ENCODE results near the gene PRRX2. TPM values are rescaled to one million over a fixed set of nuclear protein-coding genes. Genes with fewer than 3 reads are reported as not detected.

PRRX2 gene
- total and polyA plus RNA-seq, 9 of the 15 experiments (the other 6 are each of a cell fraction or from before 2014, with no cell fraction given) = 0.21 TPM; not detected in 8

GRCh38 chr9:129720181-129720864 lies 54.9 kb downstream of the PRRX2 start (continued):
- TF ChIP-seq KDM4B (IDR thresholded peaks at IDR 0.05; ENCODE audit: borderline replicate concordance in 2 of 2, low read depth in 1 of 2) (no peak), ARID2 (IDR thresholded peaks at IDR 0.05) (no peak), ATF3 (IDR thresholded peaks at IDR 0.05) (no peak), ATF3 (CRISPR knock-in tag; conservative IDR thresholded peaks at IDR 0.05) (no peak), ZNF766 (CRISPR knock-in tag; conservative IDR thresholded peaks at IDR 0.05) (no peak), POLR2A (conservative IDR thresholded peaks at IDR 0.05) (no peak), E2F3 (CRISPR knock-in tag; IDR thresholded peaks at IDR 0.05) (no peak), ZNF23 (CRISPR knock-in tag; IDR thresholded peaks at IDR 0.05) (no peak), DACH1 (IDR thresholded peaks at IDR 0.05; ENCODE audit: partially characterized antibody) (no peak), HMG20B (CRISPR knock-in tag; IDR thresholded peaks at IDR 0.05) (no peak), ZBTB1 (CRISPR knock-in tag; IDR thresholded peaks at IDR 0.05; ENCODE audit: borderline replicate concordance, low read depth) (no peak), NFYB (IDR thresholded peaks at IDR 0.05; ENCODE audit: extremely low read depth, insufficient read length) (no peak), ZBTB7A (IDR thresholded peaks at IDR 0.05; ENCODE audit: borderline replicate concordance, control insufficient read depth, low read depth, low read length) (peak; percentile 65; the same call in 1 of the 2 replicates), CEBPB (tag; IDR thresholded peaks at IDR 0.05) (no peak), FUS (optimal IDR thresholded peaks at IDR 0.05; ENCODE audit: low read depth, low read length) (no peak), ZNF280B (CRISPR knock-in tag; IDR thresholded peaks at IDR 0.05) (no peak), TBP (optimal IDR thresholded peaks at IDR 0.05; ENCODE audit: low read depth, low read length) (no peak), XRCC4 (IDR thresholded peaks at IDR 0.05; ENCODE audit: extremely low read depth, insufficient read depth, insufficient read length) (no peak), CBX1 (IDR thresholded peaks at IDR 0.05; ENCODE audit: low read depth) (no peak), PTTG1 (tag; IDR thresholded peaks at IDR 0.05; ENCODE audit: low read depth) (no peak), RNF2 (IDR thresholded peaks at IDR 0.05) (no peak), MBD1 (CRISPR knock-in tag; IDR thresholded peaks at IDR 0.05) (no peak), SETDB1 (IDR thresholded peaks at IDR 0.05; ENCODE audit: low read length) (no peak), BRF1 (IDR thresholded peaks at IDR 0.05; ENCODE audit: borderline replicate concordance, extremely low read depth, insufficient read length) (no peak), KDM1A (IDR thresholded peaks at IDR 0.05) (peak; percentile 25 to 62; a peak in 2 of 4 replicates)

Measured in K562 (cell line).